ENCODE data around the gene ADAMTS7. TPM values are rescaled to one million over a fixed set of nuclear protein-coding genes. Genes with fewer than 3 reads are reported as not detected.
"Not testable (repeated sequence)": the region's sequence is repeated elsewhere in the genome, so short reads cannot be mapped to it uniquely, and the experiment has no call there.

ADAMTS7 gene
- total and polyA plus RNA-seq, 7 donors = 0.32 to 1.3 (median 0.74) TPM

GRCh38 chr15:78761020-78761419, 50.2 kb downstream of the ADAMTS7 start:
- WGBS, 3 donors = 86 to 92% (median 87%) methylated on average over 7 to 8 of the region's 8 CpGs
- no peaks in the 10 kb centered on the region for H3K36me3 ChIP-seq (ENCODE audit: insufficient read depth in 1 of 2, low read depth in 1 of 2)
- no peak overlapping the region for H3K4me3 ChIP-seq
- TF ChIP-seq, protein P1, sequence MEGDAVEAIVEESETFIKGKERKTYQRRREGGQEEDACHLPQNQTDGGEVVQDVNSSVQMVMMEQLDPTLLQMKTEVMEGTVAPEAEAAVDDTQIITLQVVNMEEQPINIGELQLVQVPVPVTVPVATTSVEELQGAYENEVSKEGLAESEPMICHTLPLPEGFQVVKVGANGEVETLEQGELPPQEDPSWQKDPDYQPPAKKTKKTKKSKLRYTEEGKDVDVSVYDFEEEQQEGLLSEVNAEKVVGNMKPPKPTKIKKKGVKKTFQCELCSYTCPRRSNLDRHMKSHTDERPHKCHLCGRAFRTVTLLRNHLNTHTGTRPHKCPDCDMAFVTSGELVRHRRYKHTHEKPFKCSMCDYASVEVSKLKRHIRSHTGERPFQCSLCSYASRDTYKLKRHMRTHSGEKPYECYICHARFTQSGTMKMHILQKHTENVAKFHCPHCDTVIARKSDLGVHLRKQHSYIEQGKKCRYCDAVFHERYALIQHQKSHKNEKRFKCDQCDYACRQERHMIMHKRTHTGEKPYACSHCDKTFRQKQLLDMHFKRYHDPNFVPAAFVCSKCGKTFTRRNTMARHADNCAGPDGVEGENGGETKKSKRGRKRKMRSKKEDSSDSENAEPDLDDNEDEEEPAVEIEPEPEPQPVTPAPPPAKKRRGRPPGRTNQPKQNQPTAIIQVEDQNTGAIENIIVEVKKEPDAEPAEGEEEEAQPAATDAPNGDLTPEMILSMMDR (IDR thresholded peaks at IDR 0.05) = no peak
- no peaks in the 10 kb centered on the region for H3K27me3 ChIP-seq (ENCODE audit: insufficient read depth in 3 of 3, low read length in 2 of 3)
- intact Hi-C loops (cut with DNase I) = loop anchor here (5.0 to 10.0 kb wide), 3 partner anchors 51 to 114 kb away; partner anchors contain the start of genes ADAMTS7 (in 2 of the 2) and MORF4L1 (in 1 of the 2)
- ATAC-seq (no peak), DNase-seq (peak; percentile 11 to 43)
- H3K4me1 ChIP-seq = peaks cover 12% of the 10 kb centered on the region
- H3K27ac ChIP-seq = peak overlapping the region; percentile 24
- no peaks in the 10 kb centered on the region for H3K9me3 ChIP-seq

DNA sequence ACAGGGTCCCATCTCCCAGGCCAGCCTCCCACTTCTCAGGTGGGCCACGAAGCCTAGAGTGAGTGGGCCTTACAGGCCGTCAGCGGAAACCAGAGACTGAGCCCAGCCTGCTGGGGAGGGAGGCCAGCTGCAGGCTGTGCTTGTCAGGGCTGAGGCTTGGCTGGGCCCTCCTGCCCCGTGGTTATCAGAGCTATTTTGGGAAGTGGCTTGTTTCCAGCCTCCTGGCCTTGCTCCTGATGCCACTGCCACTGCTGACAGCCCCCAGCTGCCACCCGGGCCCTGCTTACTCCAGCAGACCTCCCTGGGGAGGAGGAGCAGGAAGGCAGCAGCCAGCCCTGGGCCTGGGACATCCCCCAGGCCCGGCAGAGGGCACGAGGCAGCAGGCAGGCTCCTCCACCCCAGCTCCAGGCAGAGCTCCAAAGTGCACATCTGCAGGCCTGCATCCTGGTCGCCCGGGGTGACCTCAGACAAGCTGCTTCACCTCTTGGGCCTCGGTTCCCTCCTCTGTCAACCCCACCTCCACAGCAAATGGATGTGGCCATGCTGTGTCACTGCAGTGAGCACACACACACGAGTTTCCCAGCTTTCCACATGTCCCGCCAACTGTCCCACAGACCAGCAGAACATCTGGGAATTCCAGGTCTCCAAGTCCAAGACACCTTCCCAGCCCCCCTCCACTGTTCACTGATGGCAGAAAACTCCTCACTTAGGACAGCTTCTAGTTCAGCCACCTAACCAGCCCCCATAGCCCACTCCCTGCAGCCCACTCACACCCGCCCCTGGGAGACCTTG, 51.0 kb downstream of the ADAMTS7 start:
- intact Hi-C loops (cut with DNase I) = loop anchor here (5.0 to 10.0 kb wide), 3 partner anchors 52 to 115 kb away; partner anchors contain the start of genes ADAMTS7 (in 2 of the 2) and MORF4L1 (in 1 of the 2)
- Histone ChIP-seq H3K27ac (peak overlapping the region; percentile 80), H3K4me1 (peaks cover 15% of the 10 kb centered on the region)
- peak; percentile 78 to 81 (median 80) for ATAC-seq
- DNase-seq = peak; percentile 73 to 89
- not testable (repeated sequence) for H3K27me3 ChIP-seq (ENCODE audit: insufficient read depth in 3 of 3, low read length in 2 of 3); H3K9me3 ChIP-seq; H3K36me3 ChIP-seq (ENCODE audit: insufficient read depth in 1 of 2, low read depth in 1 of 2); H3K4me3 ChIP-seq
- WGBS, 3 donors = 13 to 16% (median 14%) methylated on average over 6 to 11 of the region's 13 CpGs

DNA sequence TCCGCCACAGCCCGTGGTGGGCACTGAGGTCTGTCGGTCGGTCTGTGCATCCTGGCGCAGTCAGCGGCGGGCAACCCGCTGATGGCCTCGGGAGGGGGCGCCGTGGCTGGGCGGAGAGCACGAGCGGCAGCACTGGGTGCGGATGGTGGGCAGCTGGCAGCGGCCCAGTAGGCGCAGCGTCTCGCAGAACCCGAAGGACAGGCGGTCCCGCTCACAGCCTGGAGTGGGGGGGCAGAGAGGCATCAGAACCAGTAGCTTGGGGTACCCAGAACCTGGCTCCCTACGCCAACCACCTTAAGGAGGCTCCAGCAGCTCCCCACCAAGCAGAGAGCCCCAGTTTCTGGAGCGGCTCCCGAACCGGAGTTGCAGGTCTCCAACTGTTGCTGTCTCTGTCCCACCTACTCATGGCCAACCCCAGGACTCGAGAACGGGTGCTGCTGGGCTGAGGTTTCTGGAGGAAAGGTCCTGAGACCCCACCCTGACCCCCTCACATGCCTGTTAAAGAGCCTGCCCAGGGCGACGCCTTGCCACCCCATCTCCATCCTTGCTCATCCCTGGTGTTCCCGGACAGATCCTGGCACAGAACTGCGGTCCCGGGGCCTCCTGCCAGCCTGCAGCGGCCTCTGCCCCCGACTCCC, 51.8 kb downstream of the ADAMTS7 start:
- Histone ChIP-seq H3K4me1 (peaks cover 21% of the 10 kb centered on the region), H3K27ac (peak overlapping the region; percentile 80)
- H3K4me3 ChIP-seq; H3K9me3 ChIP-seq; ATAC-seq; H3K27me3 ChIP-seq (ENCODE audit: insufficient read depth in 3 of 3, low read length in 2 of 3); H3K36me3 ChIP-seq (ENCODE audit: insufficient read depth in 1 of 2, low read depth in 1 of 2): not testable (repeated sequence)
- WGBS, 3 donors = 49 to 80% (median 57%) methylated on average over 28 to 35 of the region's 35 CpGs
- DNase-seq = peak; percentile 17 to 53
- intact Hi-C loops (cut with DNase I) = loop anchor here in 1 of 2 donors (10.0 kb wide), 1 partner anchor 455 kb away; no protein-coding TSS in a partner anchor

DNA sequence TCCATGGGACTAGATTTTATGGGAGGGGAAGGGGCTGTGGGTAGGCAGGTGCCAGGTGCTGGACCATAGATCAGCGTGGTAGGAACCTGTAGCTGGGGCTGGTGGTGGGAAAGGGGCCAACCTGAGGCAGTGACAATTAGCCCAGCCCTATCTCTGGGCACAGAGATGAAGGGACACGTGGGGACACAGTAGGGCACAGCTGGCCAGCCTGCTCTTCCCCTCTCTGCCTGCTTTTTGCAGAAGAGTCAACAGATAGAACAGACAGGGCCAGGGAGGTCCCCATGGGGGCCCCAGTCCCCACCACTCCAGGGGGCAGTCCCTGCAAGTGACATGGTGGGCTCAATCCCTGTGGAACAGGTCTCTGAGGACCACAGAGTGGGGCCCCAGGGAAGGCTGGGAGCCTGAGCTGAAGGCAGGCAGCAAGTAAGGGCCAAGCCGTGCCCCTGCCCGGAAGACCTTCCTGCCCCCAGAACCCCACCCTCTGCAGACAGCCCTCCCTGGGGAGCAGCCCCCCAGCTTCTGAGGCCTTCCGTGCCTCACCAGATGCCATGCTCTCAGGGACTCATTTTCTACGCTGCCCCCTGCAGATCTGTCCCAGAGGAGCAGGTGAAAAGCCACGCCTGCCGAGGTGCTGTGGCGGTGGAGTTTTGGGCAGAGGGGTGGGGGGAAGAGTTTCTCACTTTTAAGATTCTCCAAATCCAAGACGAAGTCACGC, 52.6 kb downstream of the ADAMTS7 start:
- peak; percentile 11 to 47 for DNase-seq
- intact Hi-C loops (cut with DNase I) = loop anchor here in 1 of 2 donors (10.0 kb wide), 1 partner anchor 454 kb away; no protein-coding TSS in a partner anchor
- H3K9me3 ChIP-seq; H3K36me3 ChIP-seq (ENCODE audit: insufficient read depth in 1 of 2, low read depth in 1 of 2); ATAC-seq; H3K27ac ChIP-seq; H3K27me3 ChIP-seq (ENCODE audit: insufficient read depth in 3 of 3, low read length in 2 of 3); H3K4me3 ChIP-seq: not testable (repeated sequence)
- WGBS, 3 donors = 79 to 87% (median 84%) methylated on average over 9 to 11 of the region's 11 CpGs
- peaks cover 25% of the 10 kb centered on the region for H3K4me1 ChIP-seq

DNA sequence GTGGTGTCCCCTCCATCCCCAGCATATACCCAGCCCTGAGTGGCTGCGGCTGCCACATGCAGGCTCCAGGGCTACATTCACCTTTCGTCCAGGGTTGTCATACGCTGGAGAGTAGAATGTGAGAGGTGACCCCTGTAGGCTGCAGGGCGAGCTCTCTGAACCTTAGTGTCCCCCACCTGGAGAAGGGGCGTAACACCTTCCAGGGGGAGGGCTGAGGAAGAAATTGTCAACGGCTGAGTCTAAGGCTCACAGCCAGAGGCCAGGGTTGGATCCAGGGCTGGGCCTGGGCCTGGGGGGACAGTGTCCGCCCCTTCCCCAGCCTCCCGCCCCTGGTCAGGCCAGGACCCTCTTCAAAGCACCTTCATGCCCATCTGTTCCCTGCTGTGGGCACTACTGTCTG, 53.2 kb downstream of the ADAMTS7 start:
- peaks cover 25% of the 10 kb centered on the region for H3K4me1 ChIP-seq
- H3K27ac ChIP-seq; H3K36me3 ChIP-seq (ENCODE audit: insufficient read depth in 1 of 2, low read depth in 1 of 2); H3K27me3 ChIP-seq (ENCODE audit: insufficient read depth in 3 of 3, low read length in 2 of 3); ATAC-seq; H3K9me3 ChIP-seq; H3K4me3 ChIP-seq: not testable (repeated sequence)
- intact Hi-C loops (cut with DNase I) = loop anchor here in 1 of 2 donors (10.0 kb wide), 1 partner anchor 453 kb away; no protein-coding TSS in a partner anchor
- DNase-seq = peak; percentile 11 to 44
- 91 to 95% (median 92%) methylated on average over 8 of the region's 8 CpGs for WGBS, 3 donors

GRCh38 chr15:78757636-78757905, 53.7 kb downstream of the ADAMTS7 start:
- Histone ChIP-seq H3K27ac (peak overlapping the region; percentile 88), H3K9me3 (no peaks in the 10 kb centered on the region), H3K4me3 (no peak overlapping the region), H3K36me3 (ENCODE audit: insufficient read depth in 1 of 2, low read depth in 1 of 2) (no peaks in the 10 kb centered on the region), H3K4me1 (peaks cover 25% of the 10 kb centered on the region), H3K27me3 (ENCODE audit: insufficient read depth in 3 of 3, low read length in 2 of 3) (no peaks in the 10 kb centered on the region)
- WGBS, 3 donors = 94 to 97% (median 97%) methylated on average over 10 of the region's 10 CpGs
- ATAC-seq = no peak
- intact Hi-C loops (cut with DNase I) = loop anchor here in 1 of 2 donors (10.0 kb wide), 1 partner anchor 453 kb away; no protein-coding TSS in a partner anchor
- TF ChIP-seq, protein P1 (IDR thresholded peaks at IDR 0.05) = no peak
- DNase-seq = no peak

- H3K4me3 ChIP-seq; H3K36me3 ChIP-seq (ENCODE audit: insufficient read depth in 1 of 2, low read depth in 1 of 2); H3K9me3 ChIP-seq; H3K27me3 ChIP-seq (ENCODE audit: insufficient read depth in 3 of 3, low read length in 2 of 3): not testable (repeated sequence)
- Histone ChIP-seq H3K4me1 (peaks cover 25% of the 10 kb centered on the region), H3K27ac (peak overlapping the region; percentile 88)
- intact Hi-C loops (cut with DNase I) = loop anchor here in 1 of 2 donors (10.0 kb wide), 1 partner anchor 452 kb away; no protein-coding TSS in a partner anchor
- DNase-seq (peak; percentile 90 to 94), ATAC-seq (peak; percentile 31 to 51 (median 41))
- WGBS, 3 donors = 45 to 52% (median 51%) methylated on average over 22 to 24 of the region's 25 CpGs
Measured at GRCh38 chr15:78756781-78757635, 54.3 kb downstream of the ADAMTS7 start.
